Peyer's patch (tissue), 4 donors: ENCODE results near the gene ABHD12. TPM values are rescaled to one million over a fixed set of nuclear protein-coding genes. Genes with fewer than 3 reads are reported as not detected.

Experiments
- DNase-seq, 3 donors: peaks; one replicate each; pipeline ENCODE4 v3.0.0-alpha.2; 2017 to 2019
- H3K27ac ChIP-seq, 4 donors: fragments of 200-600 bp; sonication (generic); one replicate each; pipeline ENCODE4 v1.5.1; 2016 to 2019
- H3K27me3 ChIP-seq, 2 donors: fragments of 200-600 bp; sonication (generic); one replicate each; pipeline ENCODE4 v1.5.1; 2019
- H3K36me3 ChIP-seq, 3 donors: fragments of 200-600 bp; sonication (generic); one replicate each; pipeline ENCODE4 v1.5.1; 2016 to 2019
- H3K4me1 ChIP-seq, 4 donors: fragments of 200-600 bp; sonication (generic); one replicate each; pipeline ENCODE4 v1.5.1; 2016 to 2019
- H3K4me3 ChIP-seq, 4 donors: fragments of 200-600 bp; sonication (generic); 1 replicate in 3 of 4; 2 replicates in 1 of 4; pipeline ENCODE4 v1.5.1; 2016 to 2019; ENCODE audit warnings: mild to moderate bottlenecking in 1 of 4
- H3K9me3 ChIP-seq, 4 donors: fragments of 200-600 bp; sonication (generic); one replicate each; pipeline ENCODE4 v1.5.1; 2016 to 2019; ENCODE audit warnings: mild to moderate bottlenecking in 1 of 4
- CTCF ChIP-seq, 6 experiments: fragments of 450-650 bp in 4 of 6; fragments of 200-600 bp in 2 of 6; sonication (generic) in 1 of 6; IDR thresholded peaks; one replicate each; pipeline ENCODE4 v1.5.1; 2017 to 2019; ENCODE audit warnings: antibody characterized with exemption in 6 of 6, mild to moderate bottlenecking in 3 of 6, moderate library complexity in 1 of 6
- POLR2A ChIP-seq, 2 donors: fragments of 450-650 bp; IDR thresholded peaks; one replicate each; pipeline ENCODE4 v1.5.1; 2017; ENCODE audit warnings: antibody characterized with exemption in 2 of 2, mild to moderate bottlenecking in 2 of 2, moderate library complexity in 2 of 2
- total RNA-seq, 4 donors: library from RNA; depleted of rRNA; stranded (reverse); fragments of >200 nt; gene quantifications; one replicate each; pipeline ENCODE4 v1.1.0, GENCODE V29; 2016

The ABHD12 gene
- total RNA-seq, 4 donors from 2014 or later: 46.2 to 95.4 (median 73.5) TPM

GRCh38 chr20:25280051-25280573 is 110.5 kb downstream of the ABHD12 start:
- Histone ChIP-seq H3K36me3 (peaks cover 0 to 87% (median 0%) of the 10 kb centered on the region in 3 donors), H3K4me3 (no peak overlapping the region), H3K27me3 (no peaks in the 10 kb centered on the region), H3K27ac (peak overlapping the region in 1 of 4 donors; percentile 50), H3K9me3 (no peaks in the 10 kb centered on the region), H3K4me1 (peaks cover 0 to 23% (median 0%) of the 10 kb centered on the region in 4 donors)
- TF ChIP-seq POLR2A (IDR thresholded peaks at IDR 0.05) (no peak), CTCF (IDR thresholded peaks at IDR 0.05) (no peak)
- peak; percentile 48 to 73 (median 69) for DNase-seq

- peak overlapping the region in 1 of 4 donors; percentile 50 for H3K27ac ChIP-seq
- H3K4me3 ChIP-seq: no peak overlapping the region
- DNase-seq: peak in 1 of 3 donors; percentile 40
- TF ChIP-seq POLR2A (IDR thresholded peaks at IDR 0.05): no peak
- no peak for TF ChIP-seq CTCF (IDR thresholded peaks at IDR 0.05)
- H3K4me1 ChIP-seq: peaks cover 0 to 23% (median 0%) of the 10 kb centered on the region in 4 donors
- H3K27me3 ChIP-seq: no peaks in the 10 kb centered on the region
- no peaks in the 10 kb centered on the region for H3K9me3 ChIP-seq
- peaks cover 0 to 88% (median 0%) of the 10 kb centered on the region in 3 donors for H3K36me3 ChIP-seq
Observed at GRCh38 chr20:25279403-25279802, 111.2 kb downstream of the ABHD12 start.

GRCh38 chr20:25278636-25279361 is 111.8 kb downstream of the ABHD12 start:
- Histone ChIP-seq H3K4me1 (peaks cover 0 to 23% (median 0%) of the 10 kb centered on the region in 4 donors), H3K4me3 (no peak overlapping the region), H3K27ac (no peak overlapping the region), H3K27me3 (no peaks in the 10 kb centered on the region), H3K9me3 (no peaks in the 10 kb centered on the region), H3K36me3 (peaks cover 0 to 88% (median 0%) of the 10 kb centered on the region in 3 donors)
- no peak for TF ChIP-seq POLR2A (IDR thresholded peaks at IDR 0.05)
- TF ChIP-seq CTCF (IDR thresholded peaks at IDR 0.05): no peak
- peak; percentile 14 to 43 (median 39) for DNase-seq

- H3K27me3 ChIP-seq: no peaks in the 10 kb centered on the region
- no peak overlapping the region for H3K4me3 ChIP-seq
- peaks cover 0 to 23% (median 0%) of the 10 kb centered on the region in 4 donors for H3K4me1 ChIP-seq
- peak in 2 of 3 donors; percentile 64 to 77 for DNase-seq
- no peaks in the 10 kb centered on the region for H3K9me3 ChIP-seq
- TF ChIP-seq CTCF (IDR thresholded peaks at IDR 0.05): peak in 1 of 6 experiments; percentile 5
- no peak for TF ChIP-seq POLR2A (IDR thresholded peaks at IDR 0.05)
- peak overlapping the region in 1 of 4 donors; percentile 77 for H3K27ac ChIP-seq
- peaks cover 0 to 88% (median 0%) of the 10 kb centered on the region in 3 donors for H3K36me3 ChIP-seq
Observed at GRCh38 chr20:25277941-25278521, 112.6 kb downstream of the ABHD12 start.

GRCh38 chr20:25277051-25277801 is 113.4 kb downstream of the ABHD12 start:
- peak in 2 of 3 donors; percentile 42 to 45 for DNase-seq
- TF ChIP-seq CTCF (IDR thresholded peaks at IDR 0.05): no peak
- TF ChIP-seq POLR2A (IDR thresholded peaks at IDR 0.05): no peak
- H3K9me3 ChIP-seq: no peaks in the 10 kb centered on the region
- peaks cover 0 to 92% (median 0%) of the 10 kb centered on the region in 3 donors for H3K36me3 ChIP-seq
- H3K27me3 ChIP-seq: no peaks in the 10 kb centered on the region
- no peak overlapping the region for H3K4me3 ChIP-seq
- H3K27ac ChIP-seq: peak overlapping the region in 2 of 4 donors; percentile 64 to 77
- H3K4me1 ChIP-seq: peaks cover 0 to 16% (median 0%) of the 10 kb centered on the region in 4 donors
